ENCODE measurements around the gene CSF1R.

Gene CSF1R

GRCh38 chr5:150057511-150057910 is 28.8 kb downstream of the CSF1R start:
- H3K4me3 ChIP-seq (replicated peaks; ENCODE audit: low read depth, low read length) = no peak overlapping the region
- no peak for DNase-seq (ENCODE audit: extremely low read depth, low read depth)
- no peak for TF ChIP-seq CTCF (IDR thresholded peaks at IDR 0.05; ENCODE audit: low read depth, low read length, missing control alignments)

- no peak for DNase-seq (ENCODE audit: extremely low read depth, low read depth)
- TF ChIP-seq CTCF (IDR thresholded peaks at IDR 0.05; ENCODE audit: low read depth, low read length, missing control alignments) = no peak
- H3K4me3 ChIP-seq (replicated peaks; ENCODE audit: low read depth, low read length) = no peak overlapping the region
Observed at GRCh38 chr5:150057052-150057451, 29.3 kb downstream of the CSF1R start.

GRCh38 chr5:150056075-150056443 is 30.3 kb downstream of the CSF1R start:
- DNase-seq (ENCODE audit: extremely low read depth, low read depth) = no peak
- no peak for TF ChIP-seq CTCF (IDR thresholded peaks at IDR 0.05; ENCODE audit: low read depth, low read length, missing control alignments)
- H3K4me3 ChIP-seq (replicated peaks; ENCODE audit: low read depth, low read length) = no peak overlapping the region

GRCh38 chr5:150055326-150056074 is 30.9 kb downstream of the CSF1R start:
- no peak overlapping the region for H3K4me3 ChIP-seq (replicated peaks; ENCODE audit: low read depth, low read length)
- DNase-seq (ENCODE audit: extremely low read depth, low read depth) = no peak
- TF ChIP-seq CTCF (IDR thresholded peaks at IDR 0.05; ENCODE audit: low read depth, low read length, missing control alignments) = no peak

- no peak for TF ChIP-seq CTCF (IDR thresholded peaks at IDR 0.05; ENCODE audit: low read depth, low read length, missing control alignments)
- no peak overlapping the region for H3K4me3 ChIP-seq (replicated peaks; ENCODE audit: low read depth, low read length)
- no peak for DNase-seq (ENCODE audit: extremely low read depth, low read depth)
Observed at GRCh38 chr5:150054569-150054968, 31.8 kb downstream of the CSF1R start.

- H3K4me3 ChIP-seq (replicated peaks; ENCODE audit: low read depth, low read length) = no peak overlapping the region
- DNase-seq (ENCODE audit: extremely low read depth, low read depth) = no peak
- no peak for TF ChIP-seq CTCF (IDR thresholded peaks at IDR 0.05; ENCODE audit: low read depth, low read length, missing control alignments)
Observed at GRCh38 chr5:150053713-150054392, 32.5 kb downstream of the CSF1R start.
